Neural cell (in vitro differentiated cells): ENCODE results near the gene TNS3.

Experiments
- CTCF ChIP-seq: fragments of 450-650 bp; IDR thresholded peaks from 2 replicates; pipeline ENCODE4 v1.5.1; 2014; ENCODE audit warnings: antibody characterized with exemption, mild to moderate bottlenecking, moderate library complexity; ENCODE audit not compliant: poor library complexity, severe bottlenecking
- EP300 ChIP-seq: fragments of 450-650 bp; conservative IDR thresholded peaks from 2 replicates; pipeline ENCODE4 v1.6.1; 2014; ENCODE audit warnings: antibody characterized with exemption, mild to moderate bottlenecking, moderate library complexity; ENCODE audit not compliant: poor library complexity, severe bottlenecking
- EZH2 ChIP-seq: fragments of 200-600, 300-800 bp; shearing (Covaris generic), sonication (generic); IDR thresholded peaks from 2 replicates; pipeline ENCODE4 v1.6.1; 2014; ENCODE audit warnings: antibody characterized with exemption, low read length, borderline replicate concordance, mild to moderate bottlenecking; ENCODE audit not compliant: insufficient read depth, poor library complexity, severe bottlenecking
- MXI1 ChIP-seq: fragments of 450-650 bp; conservative IDR thresholded peaks from 2 replicates; pipeline ENCODE4 v1.6.1; 2014; ENCODE audit warnings: antibody characterized with exemption, mild to moderate bottlenecking; ENCODE audit not compliant: poor library complexity, severe bottlenecking
- POLR2AphosphoS5 ChIP-seq: IDR thresholded peaks from 2 replicates; pipeline ENCODE4 v1.6.1; 2012
- RAD21 ChIP-seq: fragments of 450-650 bp; conservative IDR thresholded peaks from 2 replicates; pipeline ENCODE4 v1.6.1; 2014; ENCODE audit warnings: antibody characterized with exemption, mild to moderate bottlenecking, moderate library complexity
- REST ChIP-seq: IDR thresholded peaks from 2 replicates; pipeline ENCODE4 v1.6.1; 2012; ENCODE audit warnings: borderline replicate concordance
- SMC3 ChIP-seq: fragments of 450-650 bp; conservative IDR thresholded peaks from 2 replicates; pipeline ENCODE4 v1.6.1; 2014; ENCODE audit warnings: antibody characterized with exemption, mild to moderate bottlenecking, moderate library complexity; ENCODE audit not compliant: poor library complexity
- TAF1 ChIP-seq: IDR thresholded peaks from 2 replicates; pipeline ENCODE4 v1.6.1; 2012; ENCODE audit warnings: low read depth

- TF ChIP-seq RAD21 (no peak), REST (no peak), CTCF (no peak), EZH2 (no peak), TAF1 (no peak), POLR2AphosphoS5 (no peak), EP300 (no peak), SMC3 (no peak), MXI1 (no peak)
Observed at GRCh38 chr7:47625861-47626715, 44.2 kb upstream of the TNS3 start.
